ENCODE results near the gene MEF2D.

The MEF2D gene

DNA sequence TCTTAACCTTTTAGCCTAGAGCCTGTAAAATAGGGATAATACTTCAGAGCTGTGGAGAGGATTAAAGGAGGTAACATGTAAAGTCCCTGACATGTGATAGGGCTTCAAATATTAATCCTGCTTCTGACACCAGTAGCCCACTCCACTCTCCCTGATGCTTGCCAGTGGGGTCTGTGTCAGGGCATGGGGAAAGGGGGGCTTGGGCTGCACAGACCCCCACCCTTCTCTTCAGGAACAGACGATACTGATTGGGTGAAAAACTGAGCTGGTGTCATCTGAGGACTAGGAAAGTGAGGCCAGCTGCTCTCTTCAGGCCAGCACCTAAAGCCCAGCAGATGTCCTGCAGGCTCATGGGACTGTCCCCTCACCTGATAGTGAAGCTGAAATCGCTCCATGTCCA, 27.0 kb upstream of the MEF2D start:
- no peak for DNase-seq (ENCODE audit: low read depth)
- no peak for TF ChIP-seq CTCF (IDR thresholded peaks at IDR 0.05; ENCODE audit: low read depth, low read length, missing control alignments)
- H3K4me3 ChIP-seq (ENCODE audit: low read depth, low read length): no peak overlapping the region
- in situ Hi-C loops (cut with HindIII; ENCODE audit: low sequenced_read_pairs): no loop called here

DNA sequence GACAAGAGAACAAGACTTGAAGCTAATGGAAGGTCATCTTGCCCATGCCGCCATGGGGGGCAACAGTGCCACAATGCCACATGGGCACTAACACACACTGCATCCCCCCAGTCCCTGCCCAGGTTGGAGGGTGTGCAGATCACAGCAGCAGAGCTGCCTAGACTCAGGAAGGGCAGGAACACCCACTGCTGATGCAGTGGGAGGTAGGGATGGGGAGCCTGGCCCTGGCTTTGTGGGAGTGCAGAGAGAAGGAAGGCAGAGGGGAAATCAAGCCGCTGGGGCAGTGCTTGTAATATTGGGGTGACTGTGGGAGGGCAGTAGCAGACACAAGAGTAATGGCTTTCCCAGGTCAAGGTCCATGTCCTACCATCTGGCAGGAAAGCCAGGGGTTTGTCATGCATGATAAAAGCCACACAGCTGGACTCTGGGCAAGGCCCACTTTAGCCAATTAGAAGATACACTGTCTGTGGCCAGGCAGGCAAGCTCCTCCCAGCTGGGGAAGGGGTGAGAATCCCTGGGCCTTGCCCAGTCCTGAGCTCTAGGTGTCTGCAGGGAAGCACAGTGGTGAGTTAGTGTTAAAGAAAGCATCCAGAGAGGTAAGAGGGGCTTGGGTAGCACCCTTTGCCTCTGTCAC, 25.4 kb upstream of the MEF2D start:
- no peak overlapping the region for H3K4me3 ChIP-seq (ENCODE audit: low read depth, low read length)
- no peak for TF ChIP-seq CTCF (IDR thresholded peaks at IDR 0.05; ENCODE audit: low read depth, low read length, missing control alignments)
- in situ Hi-C loops (cut with HindIII; ENCODE audit: low sequenced_read_pairs): no loop called here
- no peak for DNase-seq (ENCODE audit: low read depth)

GRCh38 chr1:156525071-156525501, 24.5 kb upstream of the MEF2D start:
- H3K4me3 ChIP-seq (ENCODE audit: low read depth, low read length): no peak overlapping the region
- DNase-seq (ENCODE audit: low read depth): no peak
- no peak for TF ChIP-seq CTCF (IDR thresholded peaks at IDR 0.05; ENCODE audit: low read depth, low read length, missing control alignments)
- in situ Hi-C loops (cut with HindIII; ENCODE audit: low sequenced_read_pairs): no loop called here

GRCh38 chr1:156524481-156524869, 23.9 kb upstream of the MEF2D start:
- TF ChIP-seq CTCF (IDR thresholded peaks at IDR 0.05; ENCODE audit: low read depth, low read length, missing control alignments): no peak
- in situ Hi-C loops (cut with HindIII; ENCODE audit: low sequenced_read_pairs): no loop called here
- DNase-seq (ENCODE audit: low read depth): no peak
- no peak overlapping the region for H3K4me3 ChIP-seq (ENCODE audit: low read depth, low read length)

DNA sequence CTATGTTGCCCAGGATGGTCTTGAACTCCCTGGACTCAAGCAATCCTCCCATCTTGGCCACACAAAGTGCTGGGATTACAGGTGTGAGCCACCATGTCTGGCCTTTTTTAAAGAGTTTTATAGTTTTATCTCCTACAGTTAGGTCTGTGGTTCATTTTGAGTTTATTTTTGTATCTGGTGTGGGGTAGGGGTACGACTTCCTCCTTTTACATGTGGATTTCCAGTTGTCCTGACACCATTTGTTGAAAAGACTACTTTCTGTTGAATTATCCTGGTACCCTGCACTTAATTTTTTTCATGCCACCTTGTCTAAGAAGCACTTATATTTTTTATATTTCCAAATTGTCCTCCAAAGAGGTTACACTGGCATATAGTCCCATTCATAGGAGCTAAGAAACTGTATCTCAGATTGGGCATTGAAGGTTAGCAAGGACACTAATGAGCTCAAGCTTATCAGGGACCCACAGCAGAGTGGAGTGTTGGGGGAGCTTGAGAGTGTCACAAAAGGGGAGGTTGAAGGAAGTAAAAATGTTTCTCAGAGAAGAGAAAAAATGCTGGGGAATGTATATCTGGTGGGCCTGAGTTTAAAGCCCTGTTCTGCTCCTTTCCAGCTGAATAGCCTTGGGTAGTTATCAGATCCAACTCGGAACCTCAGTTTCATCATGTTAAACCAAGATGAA, 23.4 kb upstream of the MEF2D start:
- TF ChIP-seq CTCF (IDR thresholded peaks at IDR 0.05; ENCODE audit: low read depth, low read length, missing control alignments): no peak
- no peak overlapping the region for H3K4me3 ChIP-seq (ENCODE audit: low read depth, low read length)
- DNase-seq (ENCODE audit: low read depth): no peak
- in situ Hi-C loops (cut with HindIII; ENCODE audit: low sequenced_read_pairs): no loop called here

- DNase-seq (ENCODE audit: low read depth): no peak
- in situ Hi-C loops (cut with HindIII; ENCODE audit: low sequenced_read_pairs): no loop called here
- no peak for TF ChIP-seq CTCF (IDR thresholded peaks at IDR 0.05; ENCODE audit: low read depth, low read length, missing control alignments)
- no peak overlapping the region for H3K4me3 ChIP-seq (ENCODE audit: low read depth, low read length)
Measured at GRCh38 chr1:156522443-156522970, 21.9 kb upstream of the MEF2D start.

All from astrocyte of the cerebellum (primary cell).